ENCODE data around the gene IRF5. TPM values are rescaled to one million over a fixed set of nuclear protein-coding genes. Genes with fewer than 3 reads are reported as not detected.

The IRF5 gene
- total and polyA plus RNA-seq, 10 of the 15 experiments (the other 5 are each of a cell fraction or from before 2014, with no cell fraction given), result 5.4 to 90.3 (median 61.7) TPM

DNA sequence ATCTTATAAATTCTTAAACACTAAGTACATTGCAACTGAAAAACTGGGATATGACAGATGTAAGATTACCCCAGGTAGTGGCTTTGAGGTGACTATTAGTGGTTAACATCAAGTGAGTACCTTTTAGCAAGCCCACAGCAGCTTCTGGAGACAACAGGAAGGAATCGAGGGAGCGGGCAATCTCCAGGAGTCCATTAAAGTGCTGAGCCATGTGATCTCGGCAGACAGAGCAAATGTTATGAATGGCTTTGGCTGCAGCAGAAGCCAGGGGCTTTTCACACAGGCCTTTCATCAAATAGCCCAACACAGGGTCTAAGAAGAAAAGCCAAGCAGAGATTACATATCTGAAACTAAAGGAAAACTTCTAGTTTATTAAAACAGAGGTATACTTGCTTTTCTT lies 48.9 kb downstream of the IRF5 start:
- ChIA-PET SMC1A (ENCODE audit: uncharacterized antibody, unreplicated experiment) (interaction anchor here (0.8 to 1.4 kb wide), 5 partner anchors 18 to 105 kb away, joined by 3 to 5 read pairs (median 3); no protein-coding TSS in a partner anchor), CTCF (interaction anchor here (0.8 to 1.2 kb wide), 3 partner anchors 11 to 113 kb away, joined by 3 read pairs; no protein-coding TSS in a partner anchor), RAD21 (ENCODE audit: unreplicated experiment) (interaction anchor here (0.7 to 2.0 kb wide), 2 partner anchors 22 to 105 kb away, joined by 4 to 6 read pairs; no protein-coding TSS in a partner anchor), POLR2A (interaction anchor here (0.6 kb wide), 1 partner anchor 128 kb away, joined by 3 read pairs; no protein-coding TSS in a partner anchor)
- in situ Hi-C loops (cut with MboI) (no loop called here), intact Hi-C loops (cut with micrococcal nuclease; ENCODE audit: unreplicated experiment) (no loop called here)
- H3K4me1 ChIP-seq (ENCODE audit: control insufficient read depth, insufficient read depth, low read length), result no peaks in the 10 kb centered on the region
- no peak overlapping the region for H3K27ac ChIP-seq (ENCODE audit: control insufficient read depth, insufficient read depth)
- H2AFZ ChIP-seq (ENCODE audit: control insufficient read depth, low read depth, low read length), result no peak overlapping the region
- FAIRE-seq (no peak), DNase-seq (ENCODE audit: low read depth, low spot score) (no peak), ATAC-seq (no peak)
- H3K9ac ChIP-seq (ENCODE audit: control insufficient read depth, insufficient read depth, low read length), result no peak overlapping the region
- WGBS (ENCODE audit: insufficient coverage, insufficient replicate concordance, low lambda C conversion rate, missing lambda C conversion rate), result 97% methylated on average over 3 of the region's 3 CpGs
- no peaks in the 10 kb centered on the region for H4K20me1 ChIP-seq (ENCODE audit: control insufficient read depth, insufficient read depth)
- no peak overlapping the region for H3K4me3 ChIP-seq
- H3K4me2 ChIP-seq (ENCODE audit: control insufficient read depth, insufficient read depth), result no peak overlapping the region
- TF ChIP-seq, protein P1, sequence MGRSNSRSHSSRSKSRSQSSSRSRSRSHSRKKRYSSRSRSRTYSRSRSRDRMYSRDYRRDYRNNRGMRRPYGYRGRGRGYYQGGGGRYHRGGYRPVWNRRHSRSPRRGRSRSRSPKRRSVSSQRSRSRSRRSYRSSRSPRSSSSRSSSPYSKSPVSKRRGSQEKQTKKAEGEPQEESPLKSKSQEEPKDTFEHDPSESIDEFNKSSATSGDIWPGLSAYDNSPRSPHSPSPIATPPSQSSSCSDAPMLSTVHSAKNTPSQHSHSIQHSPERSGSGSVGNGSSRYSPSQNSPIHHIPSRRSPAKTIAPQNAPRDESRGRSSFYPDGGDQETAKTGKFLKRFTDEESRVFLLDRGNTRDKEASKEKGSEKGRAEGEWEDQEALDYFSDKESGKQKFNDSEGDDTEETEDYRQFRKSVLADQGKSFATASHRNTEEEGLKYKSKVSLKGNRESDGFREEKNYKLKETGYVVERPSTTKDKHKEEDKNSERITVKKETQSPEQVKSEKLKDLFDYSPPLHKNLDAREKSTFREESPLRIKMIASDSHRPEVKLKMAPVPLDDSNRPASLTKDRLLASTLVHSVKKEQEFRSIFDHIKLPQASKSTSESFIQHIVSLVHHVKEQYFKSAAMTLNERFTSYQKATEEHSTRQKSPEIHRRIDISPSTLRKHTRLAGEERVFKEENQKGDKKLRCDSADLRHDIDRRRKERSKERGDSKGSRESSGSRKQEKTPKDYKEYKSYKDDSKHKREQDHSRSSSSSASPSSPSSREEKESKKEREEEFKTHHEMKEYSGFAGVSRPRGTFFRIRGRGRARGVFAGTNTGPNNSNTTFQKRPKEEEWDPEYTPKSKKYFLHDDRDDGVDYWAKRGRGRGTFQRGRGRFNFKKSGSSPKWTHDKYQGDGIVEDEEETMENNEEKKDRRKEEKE (IDR thresholded peaks at IDR 0.05), result no peak
- TF ChIP-seq TAF1 (IDR thresholded peaks at IDR 0.05; ENCODE audit: borderline replicate concordance, low read depth, low read length) (no peak), NRF1 (conservative IDR thresholded peaks at IDR 0.05; ENCODE audit: low read depth, low read length) (no peak), NBN (IDR thresholded peaks at IDR 0.05) (no peak), IRF4 (IDR thresholded peaks at IDR 0.05; ENCODE audit: low read depth, low read length) (no peak), PAX8 (IDR thresholded peaks at IDR 0.05) (no peak), CBX5 (IDR thresholded peaks at IDR 0.05; ENCODE audit: low read depth) (no peak), SMC3 (IDR thresholded peaks at IDR 0.05; ENCODE audit: borderline replicate concordance, low read length) (no peak), MTA2 (IDR thresholded peaks at IDR 0.05; ENCODE audit: low read depth) (no peak), SMARCA5 (IDR thresholded peaks at IDR 0.05) (no peak), ZNF217 (IDR thresholded peaks at IDR 0.05) (no peak), PAX5 (IDR thresholded peaks at IDR 0.05; ENCODE audit: borderline replicate concordance, low read depth, low read length) (no peak)
- TF ChIP-seq, protein P2, sequence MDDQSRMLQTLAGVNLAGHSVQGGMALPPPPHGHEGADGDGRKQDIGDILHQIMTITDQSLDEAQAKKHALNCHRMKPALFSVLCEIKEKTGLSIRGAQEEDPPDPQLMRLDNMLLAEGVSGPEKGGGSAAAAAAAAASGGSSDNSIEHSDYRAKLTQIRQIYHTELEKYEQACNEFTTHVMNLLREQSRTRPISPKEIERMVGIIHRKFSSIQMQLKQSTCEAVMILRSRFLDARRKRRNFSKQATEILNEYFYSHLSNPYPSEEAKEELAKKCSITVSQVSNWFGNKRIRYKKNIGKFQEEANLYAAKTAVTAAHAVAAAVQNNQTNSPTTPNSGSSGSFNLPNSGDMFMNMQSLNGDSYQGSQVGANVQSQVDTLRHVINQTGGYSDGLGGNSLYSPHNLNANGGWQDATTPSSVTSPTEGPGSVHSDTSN (IDR thresholded peaks at IDR 0.05; ENCODE audit: insufficient replicate concordance, low read depth, low read length), result no peak
- TF ChIP-seq, protein P3, sequence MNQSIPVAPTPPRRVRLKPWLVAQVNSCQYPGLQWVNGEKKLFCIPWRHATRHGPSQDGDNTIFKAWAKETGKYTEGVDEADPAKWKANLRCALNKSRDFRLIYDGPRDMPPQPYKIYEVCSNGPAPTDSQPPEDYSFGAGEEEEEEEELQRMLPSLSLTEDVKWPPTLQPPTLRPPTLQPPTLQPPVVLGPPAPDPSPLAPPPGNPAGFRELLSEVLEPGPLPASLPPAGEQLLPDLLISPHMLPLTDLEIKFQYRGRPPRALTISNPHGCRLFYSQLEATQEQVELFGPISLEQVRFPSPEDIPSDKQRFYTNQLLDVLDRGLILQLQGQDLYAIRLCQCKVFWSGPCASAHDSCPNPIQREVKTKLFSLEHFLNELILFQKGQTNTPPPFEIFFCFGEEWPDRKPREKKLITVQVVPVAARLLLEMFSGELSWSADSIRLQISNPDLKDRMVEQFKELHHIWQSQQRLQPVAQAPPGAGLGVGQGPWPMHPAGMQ (IDR thresholded peaks at IDR 0.05; ENCODE audit: borderline replicate concordance), result no peak
- H3K36me3 ChIP-seq (ENCODE audit: control insufficient read depth in 2 of 2, insufficient read depth in 2 of 2, low read length in 1 of 2), result peaks cover 6 to 24% of the 10 kb centered on the region in 2 experiments
- H3K27me3 ChIP-seq (replicated peaks in 1 of 2; ENCODE audit: control insufficient read depth in 2 of 2, insufficient read depth in 2 of 2, low read length in 1 of 2), result no peaks in the 10 kb centered on the region
- no peaks in the 10 kb centered on the region for H3K79me2 ChIP-seq (ENCODE audit: control insufficient read depth, insufficient read depth, low read length)
- BruUV-seq (replicated peaks), result no TSS peak
- H3K9me3 ChIP-seq (replicated peaks; ENCODE audit: control insufficient read depth, insufficient read depth, low read length), result no peaks in the 10 kb centered on the region
